TTC549 (cell line): ENCODE data around the gene KDELR1.
"Not testable (repeated sequence)": the region's sequence is repeated elsewhere in the genome, so short reads cannot be mapped to it uniquely, and the experiment has no call there.

Experiments
- FAIRE-seq: peaks from 2 replicates; lab custom pipeline; 2012; peaks lifted over from hg19 to GRCh38; lab: Jason Lieb, UNC

KDELR1 gene

GRCh38 chr19:48397263-48398101 is 6.1 kb upstream of the KDELR1 start:
- FAIRE-seq: no peak

GRCh38 chr19:48396824-48397176 is 5.4 kb upstream of the KDELR1 start:
- FAIRE-seq: no peak

- FAIRE-seq: no peak
These were observed 4.9 kb upstream of the KDELR1 start for GRCh38 chr19:48396016-48396823.

- no peak for FAIRE-seq
These were observed 4.1 kb upstream of the KDELR1 start for GRCh38 chr19:48395499-48395898.

- no peak for FAIRE-seq
These were observed 3.8 kb upstream of the KDELR1 start for GRCh38 chr19:48395170-48395455.

- FAIRE-seq: no peak
These were observed 3.2 kb upstream of the KDELR1 start for GRCh38 chr19:48394331-48395169.

GRCh38 chr19:48393559-48394330 is 2.4 kb upstream of the KDELR1 start, which contains the start of gene GRIN2D:
TSS of gene GRIN2D (plus strand) at chr19:48393668. CDS start at chr19:48398393, 4,725 bp downstream.
- FAIRE-seq: no peak

- no peak for FAIRE-seq
These were observed 1.7 kb upstream of the KDELR1 start for GRCh38 chr19:48392860-48393558.

GRCh38 chr19:48392006-48392344 is 624 bp upstream of the KDELR1 start:
- not testable (repeated sequence) for FAIRE-seq

GRCh38 chr19:48390188-48391099 is 907 bp downstream of the KDELR1 start:
- no peak for FAIRE-seq

- no peak for FAIRE-seq
These were observed 4.4 kb downstream of the KDELR1 start for GRCh38 chr19:48386981-48387380.

GRCh38 chr19:48385461-48386087 is 5.8 kb downstream of the KDELR1 start:
- no peak for FAIRE-seq

- no peak for FAIRE-seq
These were observed 9.1 kb downstream of the KDELR1 start for GRCh38 chr19:48382286-48382685.

- FAIRE-seq: no peak
These were observed 10.0 kb downstream of the KDELR1 start for GRCh38 chr19:48381178-48381950.

GRCh38 chr19:48379058-48379457 is 12.3 kb downstream of the KDELR1 start:
- FAIRE-seq: no peak

- FAIRE-seq: no peak
These were observed 13.2 kb downstream of the KDELR1 start for GRCh38 chr19:48378194-48378570.

- no peak for FAIRE-seq
These were observed 17.8 kb downstream of the KDELR1 start for GRCh38 chr19:48373567-48373966.

- FAIRE-seq: no peak
These were observed 18.4 kb downstream of the KDELR1 start for GRCh38 chr19:48372904-48373303.

- not testable (repeated sequence) for FAIRE-seq
These were observed 19.6 kb downstream of the KDELR1 start for GRCh38 chr19:48371771-48372170.
